GM18526 (cell line): ENCODE results near the gene CASTOR1.

Experiments used
- POLR2A ChIP-seq: IDR thresholded peaks from 3 replicates; pipeline ENCODE4 v1.6.1; 2011; ENCODE audit not compliant: insufficient read length; ENCODE audit errors: extremely low read depth

The CASTOR1 gene

DNA sequence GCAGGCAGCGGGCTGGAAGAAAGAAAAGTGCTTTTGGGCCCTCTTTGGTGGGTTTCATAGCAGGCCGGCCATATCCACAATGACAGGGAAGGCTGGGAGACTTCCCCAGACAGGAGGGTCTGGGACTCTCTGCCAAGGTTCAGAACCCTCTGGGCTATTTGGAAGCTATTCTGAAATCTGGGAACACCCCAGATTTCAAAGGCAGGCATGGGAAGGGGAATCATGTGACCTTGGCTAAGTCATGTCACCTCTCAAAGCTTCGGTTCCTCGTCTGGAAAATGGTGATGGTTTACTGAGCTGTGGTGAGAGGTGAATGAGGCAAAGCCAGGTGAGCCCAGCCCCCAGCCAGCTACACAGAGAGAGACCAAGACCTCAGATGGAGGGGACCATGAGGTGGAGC lies 4.6 kb downstream of the CASTOR1 start:
- no peak for TF ChIP-seq POLR2A

DNA sequence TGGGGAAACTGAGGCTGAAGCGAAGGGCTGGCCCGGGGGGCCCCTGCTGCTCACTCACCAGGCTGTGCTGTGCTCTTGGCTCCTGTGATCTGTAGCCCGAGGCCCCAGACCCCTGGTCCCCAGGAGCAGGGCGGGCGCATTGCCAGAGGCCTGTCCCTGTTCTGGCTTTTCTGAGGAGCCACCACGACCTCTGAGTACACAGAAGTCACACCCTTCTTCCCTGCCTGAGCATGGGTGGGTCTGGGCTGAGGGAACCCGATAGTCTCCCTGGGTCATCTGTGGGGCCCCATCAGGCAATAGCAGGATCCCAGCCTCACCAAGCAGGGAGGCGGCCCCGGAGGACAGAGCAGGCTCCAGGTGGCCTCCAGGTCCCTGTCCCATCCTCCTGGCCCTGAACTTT lies 5.1 kb downstream of the CASTOR1 start:
- TF ChIP-seq POLR2A: no peak

DNA sequence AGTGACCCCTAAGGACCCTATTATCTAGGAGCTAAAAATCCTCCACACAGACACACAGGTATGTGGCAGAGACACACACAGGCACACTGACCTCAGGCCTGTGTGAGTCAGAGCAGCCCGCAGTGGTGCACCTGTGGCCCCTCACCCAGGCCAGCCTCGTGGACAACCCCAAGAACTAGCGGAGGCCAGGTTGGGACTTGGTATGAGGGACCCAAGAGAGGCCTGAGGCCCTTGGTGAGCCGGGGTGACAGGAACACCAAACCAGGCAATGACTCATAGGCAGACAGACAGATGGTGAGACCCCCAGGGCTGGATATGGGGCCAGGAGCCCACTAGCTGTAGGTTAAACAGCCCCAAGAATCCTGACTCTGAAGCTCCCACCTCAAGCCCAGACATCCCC lies 6.0 kb downstream of the CASTOR1 start:
- TF ChIP-seq POLR2A: no peak

DNA sequence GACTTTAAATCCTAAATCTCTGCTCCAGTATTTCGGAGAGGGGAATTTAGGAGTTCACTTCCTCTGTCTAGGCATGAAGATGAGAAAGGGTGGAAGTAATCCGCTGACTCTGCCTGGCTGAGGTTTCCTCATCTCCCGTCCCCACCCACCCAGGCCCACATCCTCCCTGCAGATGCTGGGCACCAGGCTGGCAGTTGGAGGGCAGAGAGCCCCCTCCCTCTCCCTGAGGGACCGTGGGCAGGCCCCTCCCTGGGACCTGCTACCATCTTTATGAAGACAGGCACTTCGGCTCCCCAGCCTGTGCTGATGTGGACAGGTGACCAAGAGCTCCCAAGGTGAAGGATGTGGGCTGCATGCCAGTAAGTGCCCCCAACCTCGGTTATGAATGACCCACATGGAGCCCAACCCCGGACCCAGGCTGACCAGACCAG lies 6.7 kb downstream of the CASTOR1 start:
- TF ChIP-seq POLR2A: no peak

DNA sequence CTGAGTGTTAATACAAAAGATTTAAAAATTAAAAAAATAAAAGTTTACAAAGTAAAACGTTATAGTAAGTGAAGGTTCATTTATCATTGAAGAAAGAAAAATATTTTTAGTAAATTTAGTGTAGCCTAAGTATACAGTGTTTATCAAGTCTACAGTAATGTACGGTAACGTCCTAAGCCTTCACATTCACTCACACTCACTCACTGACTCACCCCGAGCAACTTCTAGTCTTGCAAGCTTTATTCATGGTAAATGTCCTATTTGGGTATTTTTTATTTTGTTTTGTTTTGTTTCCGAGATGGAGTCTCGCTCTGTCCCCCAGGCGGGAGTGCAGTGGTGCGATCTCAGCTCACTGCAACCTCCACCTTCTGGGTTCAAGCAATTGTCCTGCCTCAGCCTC lies 8.8 kb downstream of the CASTOR1 start:
- TF ChIP-seq POLR2A: no peak

DNA sequence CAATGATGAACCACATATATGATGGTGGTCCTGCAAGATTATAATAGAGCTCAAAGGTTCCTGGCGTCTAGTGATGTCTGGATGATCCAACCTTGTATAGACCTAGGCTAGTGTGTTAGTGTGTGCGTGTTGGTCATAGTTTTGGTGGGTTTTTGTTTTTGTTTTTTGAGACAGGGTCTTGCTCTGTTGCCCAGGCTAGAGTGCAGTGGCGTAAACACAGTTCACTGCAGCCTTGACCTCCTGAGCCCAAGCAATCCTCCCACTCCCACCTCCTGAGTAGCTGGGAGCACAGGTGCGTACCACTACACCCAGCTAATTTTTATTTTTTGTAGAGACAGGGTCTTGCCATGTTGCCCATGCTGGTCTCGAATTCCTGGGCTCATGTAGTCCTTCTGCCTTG lies 9.4 kb downstream of the CASTOR1 start:
- TF ChIP-seq POLR2A: no peak

DNA sequence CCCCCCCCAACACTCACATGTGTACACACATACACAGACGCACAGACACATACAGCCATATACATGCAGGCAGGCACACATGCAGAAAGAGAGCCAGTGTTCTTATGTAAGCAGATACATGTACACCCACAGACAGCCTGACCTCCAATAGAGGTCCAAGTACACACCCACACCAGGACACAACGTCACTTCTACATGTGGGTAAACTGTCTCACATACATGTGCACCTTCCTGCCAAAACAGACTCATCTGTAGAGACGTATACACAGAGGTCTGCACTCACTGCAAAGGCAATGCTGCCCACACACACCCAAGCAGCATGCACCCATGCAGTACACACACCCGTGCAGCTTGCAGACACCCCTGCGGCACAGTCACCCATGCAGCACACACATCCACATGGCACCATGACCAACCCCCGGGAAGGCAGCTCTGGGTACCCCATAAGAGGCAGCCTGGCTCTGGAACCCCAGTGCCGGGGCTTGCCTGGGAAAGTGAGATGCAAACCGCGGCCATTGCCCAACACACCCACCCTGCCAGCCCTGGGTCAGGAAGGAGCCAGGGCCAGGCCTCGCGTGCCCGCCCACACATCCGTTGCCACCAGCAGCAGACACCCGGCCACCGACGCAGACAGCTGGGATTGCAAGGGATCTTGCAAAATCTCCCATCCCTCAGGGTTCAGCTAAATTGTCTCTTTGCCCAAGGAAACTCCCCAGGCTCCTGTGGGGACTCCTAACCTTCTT lies 10.1 kb downstream of the CASTOR1 start:
- TF ChIP-seq POLR2A: no peak

DNA sequence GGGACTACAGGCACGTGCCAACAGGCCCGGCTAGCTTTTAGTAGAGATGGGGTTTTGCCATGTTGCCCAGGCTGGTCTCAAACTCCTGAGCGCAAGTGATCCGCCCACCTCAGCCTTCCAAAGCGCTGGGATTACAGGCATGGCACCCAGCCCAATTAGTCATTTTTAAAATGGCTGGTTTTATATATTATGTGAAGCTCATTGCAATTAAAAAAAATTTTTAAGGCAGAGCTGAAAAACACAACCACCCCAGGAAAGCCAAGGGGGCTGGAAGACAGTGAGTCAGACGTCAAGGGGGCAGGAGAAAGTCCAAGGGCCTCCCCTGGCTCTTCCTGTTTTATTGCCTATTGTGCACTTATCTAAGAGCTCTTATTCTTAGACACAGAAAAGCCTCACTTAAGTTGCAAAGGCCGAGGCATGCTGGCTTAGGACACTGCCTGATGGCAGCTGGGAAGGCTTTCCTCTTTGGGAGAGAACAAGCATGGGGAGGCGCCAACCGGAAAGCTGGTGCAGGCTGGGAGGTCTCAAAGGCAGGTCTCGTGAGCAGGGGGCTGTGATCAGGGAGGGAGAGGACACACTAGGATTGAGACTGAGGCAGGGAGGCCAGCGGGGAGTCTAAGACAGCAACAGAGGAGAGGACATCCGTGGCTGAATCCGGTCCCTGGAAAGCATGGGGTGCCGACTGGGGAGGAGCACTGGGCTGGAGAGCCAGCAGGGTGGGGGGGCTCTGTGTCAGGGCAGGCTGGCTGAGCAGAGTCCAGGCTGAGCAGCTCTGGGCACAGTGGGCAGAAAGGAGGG lies 11.6 kb downstream of the CASTOR1 start:
- no peak for TF ChIP-seq POLR2A

DNA sequence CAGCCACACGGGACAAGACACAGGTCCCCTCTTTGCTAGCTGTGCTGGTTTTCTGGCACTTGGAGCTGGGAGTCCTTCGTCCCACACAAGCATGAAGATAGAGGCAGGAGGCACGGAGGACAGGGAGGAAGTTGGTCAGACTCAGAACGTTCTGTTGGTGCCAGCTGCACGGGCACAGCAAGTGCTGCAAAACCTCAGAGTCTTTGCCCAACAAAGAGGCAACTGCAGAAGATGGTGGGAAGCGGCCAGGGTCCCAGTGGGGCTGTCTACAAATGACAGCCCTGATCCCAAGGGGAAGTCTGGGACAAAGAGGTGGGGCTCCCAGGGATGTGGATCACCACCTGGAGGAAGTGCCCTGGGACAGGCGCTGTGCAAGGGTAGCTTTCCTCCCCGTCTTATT lies 13.3 kb downstream of the CASTOR1 start:
- no peak for TF ChIP-seq POLR2A

DNA sequence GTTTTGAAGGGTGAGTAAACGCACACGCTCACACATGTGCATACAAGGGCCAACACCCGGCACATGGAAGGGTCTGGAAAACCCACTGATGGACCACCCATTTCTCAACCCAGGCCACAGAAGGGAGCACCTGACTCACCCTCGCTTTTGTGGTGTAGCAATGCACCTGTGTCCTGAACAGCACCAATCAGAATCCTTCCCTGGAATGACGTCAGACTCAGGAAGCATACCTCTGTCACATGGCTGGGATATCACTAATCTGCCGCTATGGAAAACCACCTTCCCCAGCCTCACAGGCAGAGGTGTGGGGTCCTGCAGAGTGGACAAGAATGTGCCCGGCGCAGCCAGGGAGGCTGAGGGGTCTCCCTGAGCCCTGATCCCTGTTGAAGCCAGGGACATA lies 13.7 kb downstream of the CASTOR1 start:
- no peak for TF ChIP-seq POLR2A

DNA sequence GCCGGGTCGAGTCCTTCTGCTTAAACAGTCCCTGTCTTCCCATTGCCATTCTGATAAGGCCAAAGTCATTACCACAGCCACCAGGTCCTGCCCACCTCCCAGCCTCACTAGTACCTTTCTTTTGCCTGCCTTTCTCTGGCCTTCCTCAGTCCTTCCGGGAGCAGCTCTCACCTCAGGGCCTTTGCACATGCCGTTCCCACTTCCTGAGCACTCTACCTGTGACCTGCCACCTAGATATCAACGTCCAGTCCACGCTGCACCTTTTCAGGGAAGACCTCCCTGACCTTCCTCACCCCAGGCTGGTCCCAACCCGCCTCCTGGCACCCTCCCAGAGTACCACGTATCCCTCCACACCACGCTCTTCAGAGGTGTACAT lies 14.9 kb downstream of the CASTOR1 start:
- TF ChIP-seq POLR2A: no peak

DNA sequence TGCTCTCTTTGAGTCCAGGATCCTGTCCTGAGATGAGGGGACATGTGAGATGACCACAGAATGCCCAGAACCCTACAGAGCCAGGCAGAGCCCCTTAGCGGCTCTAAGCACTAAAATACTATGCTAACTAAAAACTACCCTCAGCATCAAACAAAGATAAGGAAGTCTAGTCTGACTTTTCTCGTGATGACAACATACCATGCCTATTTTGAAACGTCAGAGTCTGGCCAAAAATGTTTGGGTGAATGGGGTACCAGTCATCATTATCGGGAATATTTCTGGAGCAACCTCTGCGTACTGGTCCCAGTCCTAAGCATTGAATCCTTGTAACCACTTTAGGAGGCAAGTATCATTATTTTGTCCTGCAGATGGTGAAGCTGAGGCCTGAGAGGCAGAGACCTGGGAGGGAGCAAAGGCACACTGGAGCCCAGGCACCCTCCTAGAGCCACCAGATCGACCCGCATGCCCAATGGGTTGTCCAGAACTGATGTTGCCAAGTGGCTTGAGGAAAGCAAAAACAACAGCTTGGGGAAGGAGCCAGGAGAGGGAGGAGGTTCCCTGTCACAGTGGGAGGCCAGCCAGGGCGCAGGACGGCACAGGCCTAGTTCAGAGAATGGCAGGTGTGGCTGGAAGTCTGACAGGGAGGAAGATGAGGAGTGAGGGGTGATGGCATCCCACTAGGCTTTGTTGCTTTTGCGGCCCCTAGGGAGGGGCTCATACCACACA lies 15.4 kb downstream of the CASTOR1 start:
- no peak for TF ChIP-seq POLR2A

DNA sequence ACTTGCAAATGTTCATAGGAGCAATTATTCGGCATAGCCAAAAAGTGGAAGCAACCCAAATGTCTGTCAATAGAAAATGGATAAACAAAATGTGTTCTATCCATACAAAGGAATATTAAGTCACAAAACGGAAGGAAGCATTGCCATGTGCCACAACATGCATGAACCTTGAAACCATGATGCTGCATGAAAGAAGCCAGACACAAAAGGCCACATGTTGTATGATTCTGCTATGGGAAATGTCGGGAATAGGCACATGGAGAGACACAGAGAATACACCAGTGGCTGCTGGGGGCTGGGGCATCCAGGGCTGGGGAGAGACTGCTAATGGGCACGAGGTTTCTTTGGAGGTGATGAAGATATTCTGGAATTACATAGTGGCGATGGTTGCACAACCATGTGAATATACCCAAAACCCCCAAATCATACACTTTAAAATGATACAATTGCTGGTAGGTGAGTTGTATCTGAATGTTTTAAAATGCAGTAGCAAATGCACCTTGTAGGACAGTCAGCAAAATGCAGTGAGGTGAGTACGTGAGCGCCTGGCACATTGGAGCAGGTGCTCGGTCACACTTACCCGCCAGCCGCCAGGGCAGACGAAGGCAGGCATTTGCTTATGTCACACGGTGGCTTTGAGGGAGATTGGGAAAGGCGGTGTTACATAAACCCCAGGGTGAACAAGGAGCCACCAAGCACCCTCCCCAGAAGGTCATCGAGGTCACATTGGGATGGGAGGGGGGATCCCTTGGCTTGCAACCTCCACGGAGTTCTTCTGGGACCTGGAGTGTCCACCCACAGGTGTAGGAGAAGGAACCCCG lies 16.3 kb downstream of the CASTOR1 start:
- TF ChIP-seq POLR2A: no peak

DNA sequence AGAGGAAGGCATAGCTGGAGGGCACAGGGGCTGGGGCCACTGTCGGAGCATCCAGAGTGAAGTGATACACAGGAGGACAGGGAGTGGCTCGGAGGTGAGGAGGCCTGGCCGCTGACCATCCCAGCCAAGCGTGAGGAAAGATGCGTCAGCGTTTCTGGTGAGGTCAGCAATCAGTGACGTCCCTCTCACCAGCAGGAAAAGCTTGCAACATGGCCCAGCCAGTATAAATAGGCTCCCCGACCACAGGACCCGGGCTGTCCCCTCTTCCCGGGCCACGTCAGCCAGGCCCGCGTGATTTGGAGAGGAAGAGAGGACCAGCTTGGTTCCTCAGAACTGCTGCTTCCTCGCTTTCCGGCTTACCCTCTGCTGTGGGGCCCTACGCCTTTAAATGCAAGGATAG lies 18.5 kb downstream of the CASTOR1 start:
- no peak for TF ChIP-seq POLR2A

DNA sequence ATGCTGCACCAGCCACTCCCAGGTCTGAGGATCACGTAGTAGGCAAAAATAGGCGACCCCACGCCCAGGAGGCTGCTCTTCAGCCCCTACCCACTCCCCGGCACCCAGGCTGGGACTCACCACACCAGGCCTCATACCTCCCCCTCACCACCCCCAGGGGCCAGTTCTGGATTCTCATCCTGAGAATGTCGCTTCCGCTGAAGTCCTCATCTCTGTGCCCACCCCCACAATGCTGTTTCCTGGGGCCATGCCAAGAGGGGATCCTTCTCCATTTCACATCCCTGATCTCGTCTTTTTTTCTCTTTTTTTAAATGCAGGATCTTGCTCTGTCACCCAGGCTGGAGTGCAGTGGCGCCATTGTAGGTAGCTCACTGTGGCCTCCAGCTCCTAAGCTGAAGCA lies 21.0 kb downstream of the CASTOR1 start:
- TF ChIP-seq POLR2A: no peak

DNA sequence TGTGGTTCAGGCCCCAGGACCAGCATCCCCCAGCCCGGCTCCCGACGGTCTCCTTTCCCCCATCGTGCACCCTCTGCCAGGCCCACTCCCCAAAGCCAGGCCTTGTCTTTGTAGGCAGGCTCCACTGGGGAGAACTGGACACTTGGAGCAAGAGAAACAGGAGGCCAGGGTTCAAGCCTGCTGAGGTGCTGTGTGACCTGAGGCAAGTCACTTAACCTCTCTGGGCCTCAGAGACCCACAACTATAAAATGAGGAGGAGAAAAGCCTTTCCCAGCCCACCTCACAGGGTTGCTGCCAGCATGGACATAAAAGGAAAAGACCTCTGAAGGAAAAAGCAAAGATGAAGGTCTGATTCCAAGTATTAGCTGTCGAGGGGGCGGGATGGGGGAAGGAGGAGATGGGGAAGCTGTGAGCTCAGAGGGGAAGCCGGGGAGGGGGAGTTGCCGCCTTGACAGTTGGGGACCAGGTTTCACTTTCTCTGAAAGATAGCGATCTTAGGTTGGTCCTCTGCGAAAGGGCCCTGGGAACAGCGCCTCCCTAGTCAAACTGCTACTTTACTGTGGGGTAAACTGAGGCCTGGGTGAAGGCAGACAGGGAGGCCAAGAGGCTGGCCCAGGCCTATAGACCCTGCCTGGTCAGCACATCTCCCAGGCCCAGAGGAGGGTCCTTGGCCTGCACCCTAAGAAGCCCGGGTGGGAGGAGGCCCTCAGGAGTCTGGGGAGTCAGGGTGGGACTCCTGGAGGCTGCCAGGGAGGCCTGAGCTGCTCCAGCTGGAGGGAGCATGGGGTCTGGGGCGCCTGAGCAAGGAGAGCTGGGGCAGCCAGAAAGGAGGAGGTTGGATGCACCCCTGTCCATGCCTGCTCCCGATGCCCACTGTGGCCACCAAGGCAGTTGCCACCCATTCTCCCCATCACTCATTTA lies 21.7 kb downstream of the CASTOR1 start:
- TF ChIP-seq POLR2A: no peak
